H1 (cell line): Measurements from ENCODE around the gene CDC5L. TPM values are rescaled to one million over a fixed set of nuclear protein-coding genes. Genes with fewer than 3 reads are reported as not detected.

ENCODE experiments used
- EP300 ChIP-seq, 2 experiments: IDR thresholded peaks; 1 replicate in 1 of 2; 2 replicates in 1 of 2; pipeline ENCODE4 v1.6.1; 2011 to 2012; ENCODE audit warnings: low read depth in 2 of 2, low read length in 2 of 2, mild to moderate bottlenecking in 2 of 2, borderline replicate concordance in 1 of 2, inconsistent platforms in 1 of 2, moderate library complexity in 1 of 2
- MAFK ChIP-seq: IDR thresholded peaks from 2 replicates; pipeline ENCODE4 v1.6.1; 2012; ENCODE audit warnings: low read depth, mild to moderate bottlenecking, improper control_type of control experiment, low read length
- SAP30 ChIP-seq: fragments of 300-600 bp; sonication (generic); IDR thresholded peaks from 2 replicates; pipeline ENCODE4 v1.7.1; 2012; ENCODE audit warnings: low read length, moderate library complexity, mild to moderate bottlenecking, inconsistent platforms; ENCODE audit not compliant: insufficient read depth, insufficient replicate concordance
- polyA plus RNA-seq, 7 experiments: library from polyadenylated mRNA; depleted of rRNA in 3 of 7; stranded (reverse) in 5 of 7; unstranded in 2 of 7; fragments of >200 nt in 5 of 7; fragments of 200-250 nt in 2 of 7; gene quantifications; 1 replicate in 5 of 7; 2 replicates in 1 of 7; 4 replicates in 1 of 7; pipeline versions ENCODE4 v1.2.1 to v1.2.3, GENCODE V29; 2011 to 2013; ENCODE audit warnings: missing spikeins in 2 of 7, mixed read lengths in 2 of 7
- total RNA-seq: library from RNA; stranded (reverse); fragmentation: NEBNext Ultra II Directional; extraction: Animal tissue kit (Norgen Biotek cat#: 25700); gene quantifications from 2 replicates; pipeline ENCODE4 v1.2.1, GENCODE V29; 2021
- TF ChIP-seq, protein P1 (sequence below), 3 experiments: IDR thresholded peaks; 1 replicate in 2 of 3; 2 replicates in 1 of 3; pipeline versions ENCODE4 v1.5.1 to v1.6.1; 2011; ENCODE audit warnings: low read length in 3 of 3, mild to moderate bottlenecking in 3 of 3, inconsistent platforms in 2 of 3, low read depth in 1 of 3, moderate library complexity in 1 of 3; ENCODE audit not compliant: insufficient read depth in 1 of 3; ENCODE audit errors: control extremely low read depth in 1 of 3
- TF ChIP-seq, protein P2 (sequence below): IDR thresholded peaks from 2 replicates; pipeline ENCODE4 v1.6.1; 2011; ENCODE audit warnings: low read depth, mild to moderate bottlenecking, low read length; ENCODE audit not compliant: insufficient read depth

The CDC5L gene
- total and polyA plus RNA-seq, 2 of the 8 experiments (the other 6 are each of a cell fraction or from before 2014, with no cell fraction given) = 8.4 to 32.8 TPM

DNA sequence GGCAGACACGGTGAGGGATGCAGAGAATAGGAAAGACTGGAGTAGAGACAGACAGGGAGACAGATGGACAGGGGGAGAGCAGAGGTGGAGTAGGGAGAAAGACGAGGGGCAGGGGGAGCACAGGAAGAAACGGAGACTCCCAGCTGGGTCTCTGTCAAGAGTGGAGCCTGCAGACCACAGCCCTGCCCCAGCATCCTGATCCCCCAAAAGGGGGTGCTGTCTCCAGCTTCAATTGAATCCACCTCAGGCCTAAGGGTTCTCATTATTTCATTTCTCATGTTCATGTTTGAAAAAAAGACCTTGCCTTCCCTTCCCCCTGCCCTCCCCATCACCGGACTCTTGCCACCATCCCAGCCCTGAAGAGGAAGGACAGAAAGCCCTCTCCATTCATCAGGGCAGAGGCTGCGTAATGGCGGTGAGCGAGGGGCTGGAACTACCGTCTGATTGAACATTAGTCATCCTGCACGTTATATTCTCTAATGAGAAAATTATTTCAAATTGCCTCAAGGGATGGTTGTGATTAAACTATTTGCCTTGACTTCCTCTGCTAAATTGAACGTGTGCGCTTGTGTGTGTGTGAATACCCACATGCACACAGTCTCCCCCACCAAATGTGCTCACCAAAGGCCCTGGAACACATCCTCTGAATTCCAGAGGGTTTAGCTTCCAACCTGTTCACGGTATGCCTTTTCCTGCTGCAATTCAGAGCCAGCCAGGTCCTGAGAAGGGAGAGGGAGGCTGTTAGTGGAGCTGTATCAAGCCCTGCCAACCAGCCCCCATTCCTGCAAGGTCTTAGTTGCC, 98.3 kb downstream of the CDC5L start (continued):
- TF ChIP-seq, protein P1, sequence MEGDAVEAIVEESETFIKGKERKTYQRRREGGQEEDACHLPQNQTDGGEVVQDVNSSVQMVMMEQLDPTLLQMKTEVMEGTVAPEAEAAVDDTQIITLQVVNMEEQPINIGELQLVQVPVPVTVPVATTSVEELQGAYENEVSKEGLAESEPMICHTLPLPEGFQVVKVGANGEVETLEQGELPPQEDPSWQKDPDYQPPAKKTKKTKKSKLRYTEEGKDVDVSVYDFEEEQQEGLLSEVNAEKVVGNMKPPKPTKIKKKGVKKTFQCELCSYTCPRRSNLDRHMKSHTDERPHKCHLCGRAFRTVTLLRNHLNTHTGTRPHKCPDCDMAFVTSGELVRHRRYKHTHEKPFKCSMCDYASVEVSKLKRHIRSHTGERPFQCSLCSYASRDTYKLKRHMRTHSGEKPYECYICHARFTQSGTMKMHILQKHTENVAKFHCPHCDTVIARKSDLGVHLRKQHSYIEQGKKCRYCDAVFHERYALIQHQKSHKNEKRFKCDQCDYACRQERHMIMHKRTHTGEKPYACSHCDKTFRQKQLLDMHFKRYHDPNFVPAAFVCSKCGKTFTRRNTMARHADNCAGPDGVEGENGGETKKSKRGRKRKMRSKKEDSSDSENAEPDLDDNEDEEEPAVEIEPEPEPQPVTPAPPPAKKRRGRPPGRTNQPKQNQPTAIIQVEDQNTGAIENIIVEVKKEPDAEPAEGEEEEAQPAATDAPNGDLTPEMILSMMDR (IDR thresholded peaks at IDR 0.05; ENCODE audit: control extremely low read depth in 1 of 3, insufficient read depth in 1 of 3, low read depth in 1 of 3, low read length in 3 of 3) = peak; percentile 27 to 54 (median 30); a peak in 3 of 4 replicates
- TF ChIP-seq, protein P2, sequence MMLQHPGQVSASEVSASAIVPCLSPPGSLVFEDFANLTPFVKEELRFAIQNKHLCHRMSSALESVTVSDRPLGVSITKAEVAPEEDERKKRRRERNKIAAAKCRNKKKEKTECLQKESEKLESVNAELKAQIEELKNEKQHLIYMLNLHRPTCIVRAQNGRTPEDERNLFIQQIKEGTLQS = no peak
- no peak for TF ChIP-seq MAFK
- no peak for TF ChIP-seq SAP30
- TF ChIP-seq EP300 (IDR thresholded peaks at IDR 0.05; ENCODE audit: borderline replicate concordance in 1 of 2, low read depth in 2 of 2, low read length in 2 of 2) = no peak
